HepG2 (cell line): ENCODE measurements around the gene SMYD1. TPM values are rescaled to one million over a fixed set of nuclear protein-coding genes. Genes with fewer than 3 reads are reported as not detected.

ENCODE experiments used
- ATF4 ChIP-seq, 2 experiments: fragments of 450-650 bp in 1 of 2; sonication (generic) in 1 of 2; formaldehyde crosslinking; IDR thresholded peaks; 2 replicates each; pipeline versions ENCODE4 v1.5.0 to v1.8.0; 2020 to 2022; ENCODE audit warnings: mild to moderate bottlenecking in 1 of 2, missing genetic modification reagents in 1 of 2
- MAF1 ChIP-seq: sonication (generic); formaldehyde crosslinking; IDR thresholded peaks from 2 replicates; pipeline ENCODE4 v1.5.0; 2020; ENCODE audit warnings: missing genetic modification reagents, borderline replicate concordance
- SOX5 ChIP-seq: IDR thresholded peaks from 2 replicates; pipeline ENCODE4 v1.6.1; 2016; ENCODE audit warnings: borderline replicate concordance
- ZBED4 ChIP-seq: sonication (generic); formaldehyde crosslinking; IDR thresholded peaks from 2 replicates; pipeline ENCODE4 v1.4.0; 2020; ENCODE audit warnings: missing genetic modification reagents, borderline replicate concordance
- ZNF33A ChIP-seq: sonication (generic); formaldehyde crosslinking; IDR thresholded peaks from 2 replicates; pipeline ENCODE4 v1.5.1; 2020; ENCODE audit warnings: missing genetic modification reagents, mild to moderate bottlenecking, moderate library complexity, borderline replicate concordance
- ZNF441 ChIP-seq: sonication (generic); formaldehyde crosslinking; IDR thresholded peaks from 2 replicates; pipeline ENCODE4 v1.7.0; 2021; ENCODE audit warnings: missing genetic modification reagents, borderline replicate concordance
- ZNF512 ChIP-seq: sonication (generic); formaldehyde crosslinking; IDR thresholded peaks from 2 replicates; pipeline ENCODE4 v1.4.0; 2020; ENCODE audit warnings: mild to moderate bottlenecking, missing genetic modification reagents
- ZNF713 ChIP-seq: sonication (generic); formaldehyde crosslinking; IDR thresholded peaks from 2 replicates; pipeline ENCODE4 v1.4.0; 2020; ENCODE audit warnings: mild to moderate bottlenecking, missing genetic modification reagents
- ZNF780A ChIP-seq: sonication (generic); formaldehyde crosslinking; IDR thresholded peaks from 2 replicates; pipeline ENCODE4 v1.8.0; 2022; ENCODE audit warnings: mild to moderate bottlenecking, missing genetic modification reagents, moderate library complexity
- ZNF792 ChIP-seq: IDR thresholded peaks from 2 replicates; pipeline ENCODE4 v1.6.1; 2016
- polyA plus RNA-seq, 8 experiments: library from polyadenylated mRNA; depleted of rRNA in 3 of 8; stranded (reverse) in 7 of 8; unstranded in 1 of 8; fragments of >200 nt; fragmentation: Illumina TruSeq in 4 of 8; extraction: Trizol in 4 of 8; gene quantifications; 2 replicates each; pipeline versions ENCODE4 v1.2.1 to v1.2.3, GENCODE V29; 2011 to 2016; ENCODE audit warnings: low read depth in 4 of 8, missing spikeins in 1 of 8, mixed read lengths in 1 of 8; ENCODE audit not compliant: insufficient read depth in 1 of 8
- total RNA-seq, 5 experiments: library from RNA; depleted of rRNA; stranded (reverse); fragments of >200 nt; fragmentation: Illumina TruSeq; extraction: Trizol; gene quantifications; 2 replicates each; pipeline ENCODE4 v1.2.3, GENCODE V29; 2016; ENCODE audit warnings: low read depth in 1 of 5
- TF ChIP-seq, protein P1 (sequence below): IDR thresholded peaks from 2 replicates; pipeline ENCODE4 v1.6.1; 2016; ENCODE audit warnings: missing biosample characterization, missing genetic modification reagents, low read depth
- TF ChIP-seq, protein P2 (sequence below): sonication (generic); formaldehyde crosslinking; IDR thresholded peaks from 2 replicates; pipeline ENCODE4 v1.8.1; 2023; ENCODE audit warnings: mild to moderate bottlenecking, moderate library complexity, missing genetic modification reagents
- TF ChIP-seq, protein P3 (sequence below): sonication (generic); formaldehyde crosslinking; conservative IDR thresholded peaks from 2 replicates; pipeline ENCODE4 v1.5.0; 2020; ENCODE audit warnings: missing genetic modification reagents

SMYD1 gene
- total and polyA plus RNA-seq, 2 of the 13 experiments (the other 11 are each of a cell fraction or from before 2014, with no cell fraction given) = not detected

GRCh38 chr2:88055371-88056128 lies 12.1 kb upstream of the SMYD1 start, which contains the start of gene KRCC1 (continued):
- TF ChIP-seq ZNF33A (CRISPR knock-in tag) (no peak), MAF1 (CRISPR knock-in tag) (no peak), ZNF792 (CRISPR knock-in tag) (peak; percentile 64; the same call in 1 of the 2 replicates), SOX5 (0 out of 2 replicates have a peak, but pooled peaks have one; percentile 42), ZNF512 (no peak), ZBED4 (CRISPR knock-in tag) (peak; percentile 54; the same call in 1 of the 2 replicates), ZNF780A (CRISPR knock-in tag) (no peak; the same call in 1 of the 2 replicates), ATF4 (CRISPR knock-in tag; IDR thresholded peaks at IDR 0.05) (no peak), ZNF713 (CRISPR knock-in tag) (peak; percentile 95; the same call in 1 of the 2 replicates), ZNF441 (CRISPR knock-in tag) (peak; percentile 79)
- TF ChIP-seq, protein P1, sequence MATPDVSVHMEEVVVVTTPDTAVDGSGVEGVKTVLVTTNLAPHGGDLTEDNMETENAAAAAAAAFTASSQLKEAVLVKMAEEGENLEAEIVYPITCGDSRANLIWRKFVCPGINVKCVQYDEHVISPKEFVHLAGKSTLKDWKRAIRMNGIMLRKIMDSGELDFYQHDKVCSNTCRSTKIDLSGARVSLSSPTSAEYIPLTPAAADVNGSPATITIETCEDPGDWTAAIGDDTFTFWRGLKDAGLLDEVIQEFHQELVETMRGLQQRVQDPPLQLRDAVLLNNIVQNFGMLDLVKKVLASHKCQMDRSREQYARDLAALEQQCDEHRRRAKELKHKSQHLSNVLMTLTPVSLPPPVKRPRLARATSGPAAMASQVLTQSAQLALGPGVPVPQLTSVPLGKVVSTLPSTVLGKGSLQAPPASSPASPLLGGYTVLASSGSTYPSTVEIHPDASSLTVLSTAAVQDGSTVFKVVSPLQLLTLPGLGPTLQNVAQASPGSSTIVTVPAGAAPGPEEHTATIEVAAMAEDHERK (CRISPR knock-in tag) = no peak
- TF ChIP-seq, protein P2, sequence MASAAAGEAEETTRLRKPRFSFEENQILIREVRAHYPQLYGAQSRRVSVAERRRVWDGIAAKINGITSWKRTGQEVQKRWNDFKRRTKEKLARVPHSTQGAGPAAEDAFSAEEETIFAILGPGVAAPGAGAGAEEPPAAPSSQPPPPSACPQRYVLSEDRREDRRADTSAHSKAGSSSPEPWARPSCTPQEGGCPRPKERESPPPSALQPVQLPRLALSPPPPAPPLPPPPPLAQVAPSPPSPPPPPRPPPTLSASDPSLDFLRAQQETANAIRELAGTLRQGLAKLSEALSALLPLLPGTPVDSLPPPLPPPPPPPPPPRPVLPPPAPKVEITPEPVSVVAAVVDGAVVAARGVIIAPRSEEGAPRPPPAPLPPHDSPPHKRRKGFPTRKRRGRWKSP (CRISPR knock-in tag) = no peak; the same call in 1 of the 2 replicates
- TF ChIP-seq, protein P3, sequence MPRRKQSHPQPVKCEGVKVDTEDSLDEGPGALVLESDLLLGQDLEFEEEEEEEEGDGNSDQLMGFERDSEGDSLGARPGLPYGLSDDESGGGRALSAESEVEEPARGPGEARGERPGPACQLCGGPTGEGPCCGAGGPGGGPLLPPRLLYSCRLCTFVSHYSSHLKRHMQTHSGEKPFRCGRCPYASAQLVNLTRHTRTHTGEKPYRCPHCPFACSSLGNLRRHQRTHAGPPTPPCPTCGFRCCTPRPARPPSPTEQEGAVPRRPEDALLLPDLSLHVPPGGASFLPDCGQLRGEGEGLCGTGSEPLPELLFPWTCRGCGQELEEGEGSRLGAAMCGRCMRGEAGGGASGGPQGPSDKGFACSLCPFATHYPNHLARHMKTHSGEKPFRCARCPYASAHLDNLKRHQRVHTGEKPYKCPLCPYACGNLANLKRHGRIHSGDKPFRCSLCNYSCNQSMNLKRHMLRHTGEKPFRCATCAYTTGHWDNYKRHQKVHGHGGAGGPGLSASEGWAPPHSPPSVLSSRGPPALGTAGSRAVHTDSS (CRISPR knock-in tag) = no peak
